HepG2 (cell line): Measurements from ENCODE around the gene ABCG1. TPM values are rescaled to one million over a fixed set of nuclear protein-coding genes. Genes with fewer than 3 reads are reported as not detected.

Source experiments
- ATAC-seq: fragments of 200-7000 bp; cut with Tn5 transposase; 3 replicates; pipeline ENCODE4 v1.9.1; 2020; ENCODE audit warnings: mild to moderate bottlenecking, moderate library complexity
- BruUV-seq: library from RNA; stranded (reverse); fragments of 400-500 nt; replicated peaks from 2 replicates; lab custom pipeline; 2021; lab: Mats Ljungman, UMichigan
- CTCF ChIA-PET: fragments of 300-600 bp; formaldehyde crosslinking; extraction: SDS; loops from one replicate; lab custom pipeline; 2021; ENCODE audit warnings: low total read pairs, inconsistent platforms, low intra/inter-chr PET ratio; lab: Yijun Ruan, JAX
- POLR2A ChIA-PET: fragments of 350-600 bp; sonication (Branson Sonifier 250); formaldehyde crosslinking; loops from one replicate; lab custom pipeline; 2020; ENCODE audit warnings: antibody characterized with exemption, inconsistent platforms; lab: Yijun Ruan, JAX
- DNase-seq: peaks from one replicate; pipeline ENCODE4 v3.0.0-alpha.2; 2015; ENCODE audit warnings: low spot score
- FAIRE-seq: peaks from 3 replicates; lab custom pipeline; 2011; peaks lifted over from hg19 to GRCh38; lab: Jason Lieb, UNC
- H2AFZ ChIP-seq: one replicate; pipeline ENCODE4 v1.6.1; 2011; ENCODE audit warnings: low read length, inconsistent platforms
- H3K27ac ChIP-seq: fragments of 300-600 bp; 3 replicates; pipeline ENCODE4 v1.8.0; 2011; ENCODE audit warnings: mixed run types, mild to moderate bottlenecking, mixed read lengths, low read length, inconsistent platforms; ENCODE audit not compliant: insufficient read depth; ENCODE audit errors: extremely low read length
- H3K27me3 ChIP-seq, 2 experiments: fragments of 200-600 bp in 1 of 2; 2 replicates in 1 of 2; 3 replicates in 1 of 2; pipeline versions ENCODE4 v1.6.0 to v1.8.0; 2011; ENCODE audit warnings: low read length in 2 of 2, mild to moderate bottlenecking in 2 of 2, moderate library complexity in 2 of 2, inconsistent platforms in 1 of 2; ENCODE audit not compliant: insufficient read depth in 2 of 2, control insufficient read depth in 1 of 2
- H3K36me3 ChIP-seq, 2 experiments: fragments of 200-600 bp in 1 of 2; replicated peaks in 1 of 2; 2 replicates in 1 of 2; 3 replicates in 1 of 2; pipeline versions ENCODE4 v1.5.1 to v1.8.0; 2011; ENCODE audit warnings: low read length in 2 of 2, inconsistent platforms in 1 of 2; ENCODE audit not compliant: insufficient read depth in 2 of 2, control insufficient read depth in 1 of 2
- H3K4me1 ChIP-seq: 2 replicates; pipeline ENCODE4 v1.5.1; 2012; ENCODE audit warnings: low read length, inconsistent platforms; ENCODE audit not compliant: insufficient read depth
- H3K4me2 ChIP-seq: 2 replicates; pipeline ENCODE4 v1.6.0; 2011; ENCODE audit warnings: low read depth, low read length, inconsistent platforms
- H3K4me3 ChIP-seq, 3 experiments: fragments of 200-600 bp in 1 of 3; sonication (generic), shearing (Covaris generic) in 1 of 3; replicated peaks in 1 of 3; 2 replicates each; pipeline ENCODE4 v1.5.1; 2011 to 2016; ENCODE audit warnings: low read length in 3 of 3, inconsistent platforms in 2 of 3, low read depth in 2 of 3, mild to moderate bottlenecking in 2 of 3, control low read depth in 1 of 3, mixed read lengths in 1 of 3; ENCODE audit not compliant: insufficient read depth in 1 of 3
- H3K79me2 ChIP-seq: one replicate; pipeline ENCODE4 v1.6.1; 2011; ENCODE audit warnings: low read length, inconsistent platforms; ENCODE audit not compliant: insufficient read depth
- H3K9ac ChIP-seq: 2 replicates; pipeline ENCODE4 v1.6.0; 2011; ENCODE audit warnings: mild to moderate bottlenecking, low read depth, low read length, inconsistent platforms; ENCODE audit not compliant: insufficient read depth
- H3K9me3 ChIP-seq: 2 replicates; pipeline ENCODE4 v1.5.1; 2012; ENCODE audit warnings: mild to moderate bottlenecking, low read length
- H4K20me1 ChIP-seq: 2 replicates; pipeline ENCODE4 v1.6.0; 2011; ENCODE audit warnings: inconsistent platforms, mild to moderate bottlenecking, low read length, moderate library complexity; ENCODE audit not compliant: insufficient read depth
- AKAP8 ChIP-seq: sonication (generic); formaldehyde crosslinking; IDR thresholded peaks from 2 replicates; pipeline ENCODE4 v1.5.1; 2020; ENCODE audit warnings: mild to moderate bottlenecking, missing genetic modification reagents
- FIP1L1 ChIP-seq: fragments of 200-400 bp; formaldehyde crosslinking; IDR thresholded peaks from 2 replicates; pipeline ENCODE4 v1.6.1; 2018; ENCODE audit warnings: low read depth, mild to moderate bottlenecking, low read length, moderate library complexity, borderline replicate concordance; ENCODE audit not compliant: insufficient read depth
- NFIB ChIP-seq: sonication (generic); formaldehyde crosslinking; IDR thresholded peaks from 2 replicates; pipeline ENCODE4 v1.9.0; 2021; ENCODE audit warnings: missing genetic modification reagents, mild to moderate bottlenecking, borderline replicate concordance
- ZNF253 ChIP-seq: sonication (generic); formaldehyde crosslinking; IDR thresholded peaks from 2 replicates; pipeline ENCODE4 v1.8.0; 2022; ENCODE audit warnings: mild to moderate bottlenecking, missing genetic modification reagents, borderline replicate concordance
- ZNF274 ChIP-seq: sonication (generic); formaldehyde crosslinking; IDR thresholded peaks from 2 replicates; pipeline ENCODE4 v1.5.1; 2020; ENCODE audit warnings: mild to moderate bottlenecking, missing genetic modification reagents
- ZNF331 ChIP-seq: sonication (generic); formaldehyde crosslinking; IDR thresholded peaks from 2 replicates; pipeline ENCODE4 v1.4.0; 2020; ENCODE audit warnings: missing genetic modification reagents
- ZNF468 ChIP-seq: sonication (generic); formaldehyde crosslinking; IDR thresholded peaks from 2 replicates; pipeline ENCODE4 v1.8.0; 2022; ENCODE audit warnings: mild to moderate bottlenecking, moderate library complexity, missing genetic modification reagents
- ZNF792 ChIP-seq: IDR thresholded peaks from 2 replicates; pipeline ENCODE4 v1.6.1; 2016
- WGBS: methylation state at CpG from one replicate; pipeline ENCODE4 v1.1.6; 2017; ENCODE audit warnings: low lambda C conversion rate; 5-methylcytosine and 5-hydroxymethylcytosine counted together
- in situ Hi-C: cut with HindIII; loops from 2 replicates; pipeline ENCODE4 v1.10.0; 2017; ENCODE audit warnings: low pct_unique_long_range_greater_than_20kb; ENCODE audit not compliant: extremely low pct_ligation_motif_present
- intact Hi-C: fragments of 100-400 bp; cut with micrococcal nuclease; formaldehyde crosslinking; loops from one replicate; pipeline ENCODE4 v1.10.0; 2022; ENCODE audit not compliant: unreplicated experiment
- polyA plus RNA-seq, 8 experiments: library from polyadenylated mRNA; depleted of rRNA in 3 of 8; stranded (reverse) in 7 of 8; unstranded in 1 of 8; fragments of >200 nt; fragmentation: Illumina TruSeq in 4 of 8; extraction: Trizol in 4 of 8; gene quantifications; 2 replicates each; pipeline versions ENCODE4 v1.2.1 to v1.2.3, GENCODE V29; 2011 to 2016; ENCODE audit warnings: low read depth in 4 of 8, missing spikeins in 1 of 8, mixed read lengths in 1 of 8; ENCODE audit not compliant: insufficient read depth in 1 of 8
- total RNA-seq, 5 experiments: library from RNA; depleted of rRNA; stranded (reverse); fragments of >200 nt; fragmentation: Illumina TruSeq; extraction: Trizol; gene quantifications; 2 replicates each; pipeline ENCODE4 v1.2.3, GENCODE V29; 2016; ENCODE audit warnings: low read depth in 1 of 5
- TF ChIP-seq, protein P1 (sequence below): sonication (generic); formaldehyde crosslinking; IDR thresholded peaks from 2 replicates; pipeline ENCODE4 v1.8.0; 2022; ENCODE audit warnings: missing genetic modification reagents, low read depth, mild to moderate bottlenecking, borderline replicate concordance
- TF ChIP-seq, protein P2 (sequence below): sonication (generic); formaldehyde crosslinking; IDR thresholded peaks from 2 replicates; pipeline ENCODE4 v1.5.0; 2020; ENCODE audit warnings: mild to moderate bottlenecking, missing genetic modification reagents, borderline replicate concordance

Gene ABCG1
- total and polyA plus RNA-seq, 2 of the 13 experiments (the other 11 are each of a cell fraction or from before 2014, with no cell fraction given), result 0.04 TPM; not detected in 1

DNA sequence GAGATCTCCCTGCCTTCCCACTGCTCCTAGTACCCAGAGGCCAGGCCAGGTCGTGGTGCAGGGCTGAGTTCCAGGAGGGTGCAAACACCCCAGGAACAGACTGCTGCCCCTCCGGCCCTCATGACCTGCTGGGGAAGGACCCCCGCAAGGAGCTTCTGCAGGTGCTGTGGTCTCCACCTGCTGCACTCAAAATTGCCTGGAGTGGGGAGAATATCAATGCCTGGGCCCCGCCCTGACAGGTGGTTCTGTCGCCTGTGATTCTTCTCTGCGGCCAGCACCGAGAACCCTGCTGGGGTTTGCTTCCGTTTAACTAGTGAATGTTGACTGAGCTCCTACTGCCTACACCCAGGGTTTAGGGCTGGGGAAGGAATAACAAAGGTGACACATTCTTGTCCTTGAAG, 98.4 kb downstream of the ABCG1 start:
- H3K4me3 ChIP-seq, result no peak overlapping the region
- ATAC-seq, result no peak
- peaks cover 42% of the 10 kb centered on the region for H3K4me1 ChIP-seq
- WGBS, result no CpG with 5 or more reads among the region's 8 CpGs
- in situ Hi-C loops, result no loop called here
- CTCF ChIA-PET, result no interaction called here
- no peaks in the 10 kb centered on the region for H3K79me2 ChIP-seq
- H4K20me1 ChIP-seq, result no peaks in the 10 kb centered on the region
- H3K36me3 ChIP-seq, result no peaks in the 10 kb centered on the region
- no peaks in the 10 kb centered on the region for H3K9me3 ChIP-seq
- no peak for FAIRE-seq
- H3K27me3 ChIP-seq, result no peaks in the 10 kb centered on the region; a peak in 1 of 5 replicates
- no TSS peak for BruUV-seq
- intact Hi-C loops, result no loop called here
- no peak overlapping the region for H3K27ac ChIP-seq
- POLR2A ChIA-PET, result no interaction called here
- no peak overlapping the region for H2AFZ ChIP-seq
- no peak overlapping the region for H3K9ac ChIP-seq
- H3K4me2 ChIP-seq, result no peak overlapping the region
- TF ChIP-seq ZNF274 (no peak), ZNF253 (CRISPR knock-in tag) (no peak), NFIB (CRISPR knock-in tag) (no peak), ZNF468 (CRISPR knock-in tag) (no peak), FIP1L1 (no peak), ZNF792 (CRISPR knock-in tag) (no peak), AKAP8 (CRISPR knock-in tag) (no peak), ZNF331 (CRISPR knock-in tag) (no peak)
- TF ChIP-seq, protein P1, sequence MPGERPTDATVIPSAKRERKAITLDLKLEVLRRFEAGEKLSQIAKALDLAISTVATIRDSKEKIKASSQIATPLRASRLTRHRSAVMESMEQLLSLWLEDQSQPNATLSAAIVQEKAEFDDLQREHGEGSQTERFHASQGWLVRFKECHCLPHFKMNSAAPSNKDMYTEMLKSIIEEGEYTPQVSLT, result no peak
- TF ChIP-seq, protein P2, sequence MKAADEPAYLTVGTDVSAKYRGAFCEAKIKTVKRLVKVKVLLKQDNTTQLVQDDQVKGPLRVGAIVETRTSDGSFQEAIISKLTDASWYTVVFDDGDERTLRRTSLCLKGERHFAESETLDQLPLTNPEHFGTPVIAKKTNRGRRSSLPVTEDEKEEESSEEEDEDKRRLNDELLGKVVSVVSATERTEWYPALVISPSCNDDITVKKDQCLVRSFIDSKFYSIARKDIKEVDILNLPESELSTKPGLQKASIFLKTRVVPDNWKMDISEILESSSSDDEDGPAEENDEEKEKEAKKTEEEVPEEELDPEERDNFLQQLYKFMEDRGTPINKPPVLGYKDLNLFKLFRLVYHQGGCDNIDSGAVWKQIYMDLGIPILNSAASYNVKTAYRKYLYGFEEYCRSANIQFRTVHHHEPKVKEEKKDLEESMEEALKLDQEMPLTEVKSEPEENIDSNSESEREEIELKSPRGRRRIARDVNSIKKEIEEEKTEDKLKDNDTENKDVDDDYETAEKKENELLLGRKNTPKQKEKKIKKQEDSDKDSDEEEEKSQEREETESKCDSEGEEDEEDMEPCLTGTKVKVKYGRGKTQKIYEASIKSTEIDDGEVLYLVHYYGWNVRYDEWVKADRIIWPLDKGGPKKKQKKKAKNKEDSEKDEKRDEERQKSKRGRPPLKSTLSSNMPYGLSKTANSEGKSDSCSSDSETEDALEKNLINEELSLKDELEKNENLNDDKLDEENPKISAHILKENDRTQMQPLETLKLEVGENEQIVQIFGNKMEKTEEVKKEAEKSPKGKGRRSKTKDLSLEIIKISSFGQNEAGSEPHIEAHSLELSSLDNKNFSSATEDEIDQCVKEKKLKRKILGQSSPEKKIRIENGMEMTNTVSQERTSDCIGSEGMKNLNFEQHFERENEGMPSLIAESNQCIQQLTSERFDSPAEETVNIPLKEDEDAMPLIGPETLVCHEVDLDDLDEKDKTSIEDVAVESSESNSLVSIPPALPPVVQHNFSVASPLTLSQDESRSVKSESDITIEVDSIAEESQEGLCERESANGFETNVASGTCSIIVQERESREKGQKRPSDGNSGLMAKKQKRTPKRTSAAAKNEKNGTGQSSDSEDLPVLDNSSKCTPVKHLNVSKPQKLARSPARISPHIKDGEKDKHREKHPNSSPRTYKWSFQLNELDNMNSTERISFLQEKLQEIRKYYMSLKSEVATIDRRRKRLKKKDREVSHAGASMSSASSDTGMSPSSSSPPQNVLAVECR (CRISPR knock-in tag), result no peak
- no peak for DNase-seq
